Measurements from ENCODE around the gene MAP3K9.

The MAP3K9 gene

GRCh38 chr14:70802379-70802778, 6.9 kb downstream of the MAP3K9 start:
- ATAC-seq: no peak
- TF ChIP-seq ZNF70 (CRISPR knock-in tag; IDR thresholded peaks at IDR 0.05) (no peak), SNAI2 (CRISPR knock-in tag; IDR thresholded peaks at IDR 0.05) (no peak), ISL1 (CRISPR knock-in tag; IDR thresholded peaks at IDR 0.05) (no peak), ZFP30 (CRISPR knock-in tag; IDR thresholded peaks at IDR 0.05) (no peak), CSRNP3 (CRISPR knock-in tag; IDR thresholded peaks at IDR 0.05) (no peak), GLIS3 (CRISPR knock-in tag; IDR thresholded peaks at IDR 0.05) (no peak), ZC3H10 (CRISPR knock-in tag; IDR thresholded peaks at IDR 0.05) (no peak), OSR1 (CRISPR knock-in tag; IDR thresholded peaks at IDR 0.05) (no peak), TCF4 (CRISPR knock-in tag; IDR thresholded peaks at IDR 0.05; ENCODE audit: borderline replicate concordance) (no peak), PPARA (CRISPR knock-in tag; IDR thresholded peaks at IDR 0.05; ENCODE audit: borderline replicate concordance) (no peak), CSDC2 (CRISPR knock-in tag; IDR thresholded peaks at IDR 0.05) (no peak), ESRRG (CRISPR knock-in tag; IDR thresholded peaks at IDR 0.05) (no peak), ARNTL (CRISPR knock-in tag; IDR thresholded peaks at IDR 0.05; ENCODE audit: borderline replicate concordance, low read depth) (no peak), ZNF565 (CRISPR knock-in tag; conservative IDR thresholded peaks at IDR 0.05; ENCODE audit: low read depth) (no peak), ZFP3 (CRISPR knock-in tag; IDR thresholded peaks at IDR 0.05) (no peak), TOX (CRISPR knock-in tag; IDR thresholded peaks at IDR 0.05; ENCODE audit: borderline replicate concordance) (no peak), RARB (CRISPR knock-in tag; IDR thresholded peaks at IDR 0.05) (no peak)
- TF ChIP-seq, protein P1, sequence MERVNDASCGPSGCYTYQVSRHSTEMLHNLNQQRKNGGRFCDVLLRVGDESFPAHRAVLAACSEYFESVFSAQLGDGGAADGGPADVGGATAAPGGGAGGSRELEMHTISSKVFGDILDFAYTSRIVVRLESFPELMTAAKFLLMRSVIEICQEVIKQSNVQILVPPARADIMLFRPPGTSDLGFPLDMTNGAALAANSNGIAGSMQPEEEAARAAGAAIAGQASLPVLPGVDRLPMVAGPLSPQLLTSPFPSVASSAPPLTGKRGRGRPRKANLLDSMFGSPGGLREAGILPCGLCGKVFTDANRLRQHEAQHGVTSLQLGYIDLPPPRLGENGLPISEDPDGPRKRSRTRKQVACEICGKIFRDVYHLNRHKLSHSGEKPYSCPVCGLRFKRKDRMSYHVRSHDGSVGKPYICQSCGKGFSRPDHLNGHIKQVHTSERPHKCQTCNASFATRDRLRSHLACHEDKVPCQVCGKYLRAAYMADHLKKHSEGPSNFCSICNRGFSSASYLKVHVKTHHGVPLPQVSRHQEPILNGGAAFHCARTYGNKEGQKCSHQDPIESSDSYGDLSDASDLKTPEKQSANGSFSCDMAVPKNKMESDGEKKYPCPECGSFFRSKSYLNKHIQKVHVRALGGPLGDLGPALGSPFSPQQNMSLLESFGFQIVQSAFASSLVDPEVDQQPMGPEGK (CRISPR knock-in tag; IDR thresholded peaks at IDR 0.05; ENCODE audit: borderline replicate concordance): no peak
- TF ChIP-seq, protein P2, sequence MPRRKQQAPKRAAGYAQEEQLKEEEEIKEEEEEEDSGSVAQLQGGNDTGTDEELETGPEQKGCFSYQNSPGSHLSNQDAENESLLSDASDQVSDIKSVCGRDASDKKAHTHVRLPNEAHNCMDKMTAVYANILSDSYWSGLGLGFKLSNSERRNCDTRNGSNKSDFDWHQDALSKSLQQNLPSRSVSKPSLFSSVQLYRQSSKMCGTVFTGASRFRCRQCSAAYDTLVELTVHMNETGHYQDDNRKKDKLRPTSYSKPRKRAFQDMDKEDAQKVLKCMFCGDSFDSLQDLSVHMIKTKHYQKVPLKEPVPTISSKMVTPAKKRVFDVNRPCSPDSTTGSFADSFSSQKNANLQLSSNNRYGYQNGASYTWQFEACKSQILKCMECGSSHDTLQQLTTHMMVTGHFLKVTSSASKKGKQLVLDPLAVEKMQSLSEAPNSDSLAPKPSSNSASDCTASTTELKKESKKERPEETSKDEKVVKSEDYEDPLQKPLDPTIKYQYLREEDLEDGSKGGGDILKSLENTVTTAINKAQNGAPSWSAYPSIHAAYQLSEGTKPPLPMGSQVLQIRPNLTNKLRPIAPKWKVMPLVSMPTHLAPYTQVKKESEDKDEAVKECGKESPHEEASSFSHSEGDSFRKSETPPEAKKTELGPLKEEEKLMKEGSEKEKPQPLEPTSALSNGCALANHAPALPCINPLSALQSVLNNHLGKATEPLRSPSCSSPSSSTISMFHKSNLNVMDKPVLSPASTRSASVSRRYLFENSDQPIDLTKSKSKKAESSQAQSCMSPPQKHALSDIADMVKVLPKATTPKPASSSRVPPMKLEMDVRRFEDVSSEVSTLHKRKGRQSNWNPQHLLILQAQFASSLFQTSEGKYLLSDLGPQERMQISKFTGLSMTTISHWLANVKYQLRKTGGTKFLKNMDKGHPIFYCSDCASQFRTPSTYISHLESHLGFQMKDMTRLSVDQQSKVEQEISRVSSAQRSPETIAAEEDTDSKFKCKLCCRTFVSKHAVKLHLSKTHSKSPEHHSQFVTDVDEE (CRISPR knock-in tag; IDR thresholded peaks at IDR 0.05): no peak
- TF ChIP-seq, protein P3, sequence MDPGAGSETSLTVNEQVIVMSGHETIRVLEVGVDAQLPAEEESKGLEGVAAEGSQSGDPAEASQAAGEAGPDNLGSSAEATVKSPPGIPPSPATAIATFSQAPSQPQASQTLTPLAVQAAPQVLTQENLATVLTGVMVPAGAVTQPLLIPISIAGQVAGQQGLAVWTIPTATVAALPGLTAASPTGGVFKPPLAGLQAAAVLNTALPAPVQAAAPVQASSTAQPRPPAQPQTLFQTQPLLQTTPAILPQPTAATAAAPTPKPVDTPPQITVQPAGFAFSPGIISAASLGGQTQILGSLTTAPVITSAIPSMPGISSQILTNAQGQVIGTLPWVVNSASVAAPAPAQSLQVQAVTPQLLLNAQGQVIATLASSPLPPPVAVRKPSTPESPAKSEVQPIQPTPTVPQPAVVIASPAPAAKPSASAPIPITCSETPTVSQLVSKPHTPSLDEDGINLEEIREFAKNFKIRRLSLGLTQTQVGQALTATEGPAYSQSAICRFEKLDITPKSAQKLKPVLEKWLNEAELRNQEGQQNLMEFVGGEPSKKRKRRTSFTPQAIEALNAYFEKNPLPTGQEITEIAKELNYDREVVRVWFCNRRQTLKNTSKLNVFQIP (CRISPR knock-in tag; IDR thresholded peaks at IDR 0.05; ENCODE audit: borderline replicate concordance, low read depth): no peak

- TF ChIP-seq ZNF565 (CRISPR knock-in tag; conservative IDR thresholded peaks at IDR 0.05; ENCODE audit: low read depth) (no peak), ISL1 (CRISPR knock-in tag; IDR thresholded peaks at IDR 0.05) (no peak), ARNTL (CRISPR knock-in tag; IDR thresholded peaks at IDR 0.05; ENCODE audit: borderline replicate concordance, low read depth) (no peak), ZNF8 (CRISPR knock-in tag; IDR thresholded peaks at IDR 0.05) (no peak), CREB5 (CRISPR knock-in tag; IDR thresholded peaks at IDR 0.05; ENCODE audit: low read depth) (no peak), BACH2 (CRISPR knock-in tag; IDR thresholded peaks at IDR 0.05; ENCODE audit: borderline replicate concordance) (no peak), ZFP3 (CRISPR knock-in tag; IDR thresholded peaks at IDR 0.05) (no peak), TCF4 (CRISPR knock-in tag; IDR thresholded peaks at IDR 0.05; ENCODE audit: borderline replicate concordance) (no peak), TOX (CRISPR knock-in tag; IDR thresholded peaks at IDR 0.05; ENCODE audit: borderline replicate concordance) (no peak), ZC3H10 (CRISPR knock-in tag; IDR thresholded peaks at IDR 0.05) (no peak), ZFP30 (CRISPR knock-in tag; IDR thresholded peaks at IDR 0.05) (no peak), ZNF70 (CRISPR knock-in tag; IDR thresholded peaks at IDR 0.05) (no peak), OSR1 (CRISPR knock-in tag; IDR thresholded peaks at IDR 0.05) (no peak), CSDC2 (CRISPR knock-in tag; IDR thresholded peaks at IDR 0.05) (no peak), SNAI2 (CRISPR knock-in tag; IDR thresholded peaks at IDR 0.05) (no peak), GLIS3 (CRISPR knock-in tag; IDR thresholded peaks at IDR 0.05) (no peak)
- TF ChIP-seq, protein P1 (CRISPR knock-in tag; IDR thresholded peaks at IDR 0.05; ENCODE audit: borderline replicate concordance): no peak
- TF ChIP-seq, protein P2 (CRISPR knock-in tag; IDR thresholded peaks at IDR 0.05): no peak
- ATAC-seq: no peak
Observed at GRCh38 chr14:70801836-70802235, 7.5 kb downstream of the MAP3K9 start.
